Keratinocyte (primary cell): Measurements from ENCODE around the gene SLC25A39.
"Not testable (repeated sequence)": the region's sequence is repeated elsewhere in the genome, so short reads cannot be mapped to it uniquely, and the experiment has no call there.

ENCODE experiments used
- CTCF ChIP-seq, 3 experiments: IDR thresholded peaks in 1 of 3; conservative IDR thresholded peaks in 1 of 3; optimal IDR thresholded peaks in 1 of 3; 2 replicates in 2 of 3; 3 replicates in 1 of 3; pipeline versions ENCODE3 to v1.5.1; 2011; ENCODE audit warnings: low read length in 3 of 3, mild to moderate bottlenecking in 3 of 3, moderate library complexity in 2 of 3, control low read depth in 1 of 3, inconsistent platforms in 1 of 3; ENCODE audit not compliant: insufficient read depth in 2 of 3; ENCODE audit errors: extremely low read depth in 1 of 3
- EZH2 ChIP-seq: IDR thresholded peaks from one replicate; pipeline ENCODE4 v1.6.1; 2012; ENCODE audit warnings: inconsistent platforms, mild to moderate bottlenecking, low read length, moderate library complexity

- TF ChIP-seq CTCF (optimal IDR thresholded peaks at IDR 0.05 in 1 of 3, IDR thresholded peaks at IDR 0.05 in 1 of 3, conservative IDR thresholded peaks at IDR 0.05 in 1 of 3; ENCODE audit: extremely low read depth in 1 of 3, insufficient read depth in 2 of 3, low read length in 3 of 3); EZH2: not testable (repeated sequence)
These were observed 44.0 kb upstream of the SLC25A39 start for GRCh38 chr17:44368391-44369243.
